CD8-positive, alpha-beta memory T cell (primary cell): ENCODE data around the gene EPHB1. TPM values are rescaled to one million over a fixed set of nuclear protein-coding genes. Genes with fewer than 3 reads are reported as not detected.

Experiments
- CTCF ChIA-PET: fragments of 350-600 bp; sonication (Branson Sonifier 250); formaldehyde crosslinking; loops from one replicate; lab custom pipeline; 2021; ENCODE audit warnings: antibody characterized with exemption; lab: Charles Lee
- POLR2A ChIA-PET: fragments of 350-600 bp; sonication (Branson Sonifier 250); formaldehyde crosslinking; loops from one replicate; lab custom pipeline; 2021; ENCODE audit warnings: antibody characterized with exemption; lab: Charles Lee
- DNase-seq, 5 donors: peaks; one replicate each; pipeline versions ENCODE4 v3.0.0 to v3.0.0-alpha.2; 2020 to 2022; ENCODE audit warnings: mixed read lengths in 1 of 5
- H3K27ac ChIP-seq: one replicate; pipeline ENCODE4 v1.7.0; 2013; ENCODE audit warnings: low read depth, mild to moderate bottlenecking, low read length, moderate library complexity
- H3K27me3 ChIP-seq: 2 replicates; pipeline ENCODE4 v1.7.0; 2013; ENCODE audit warnings: low read length, mild to moderate bottlenecking; ENCODE audit not compliant: insufficient read depth, poor library complexity, severe bottlenecking
- H3K36me3 ChIP-seq: 2 replicates; pipeline ENCODE4 v1.7.0; 2013; ENCODE audit warnings: mild to moderate bottlenecking, low read length, moderate library complexity; ENCODE audit not compliant: insufficient read depth
- H3K4me1 ChIP-seq: 2 replicates; pipeline ENCODE4 v1.7.0; 2013; ENCODE audit warnings: mild to moderate bottlenecking, low read length, moderate library complexity; ENCODE audit not compliant: insufficient read depth
- H3K4me3 ChIP-seq: 2 replicates; pipeline ENCODE4 v1.7.0; 2013; ENCODE audit warnings: mild to moderate bottlenecking, low read length
- H3K9me3 ChIP-seq: 2 replicates; pipeline ENCODE4 v1.7.0; 2013; ENCODE audit warnings: mild to moderate bottlenecking, low read length
- H3K27ac Mint-ChIP-seq, 8 donors: one replicate each; pipeline ENCODE4 v1.8.0; 2020 to 2021; ENCODE audit warnings: mixed read lengths in 8 of 8, mild to moderate bottlenecking in 6 of 8, inconsistent platforms in 3 of 8, moderate library complexity in 3 of 8
- H3K27me3 Mint-ChIP-seq, 2 donors: one replicate each; pipeline ENCODE4 v1.8.0; 2020 to 2021; ENCODE audit warnings: mixed read lengths in 2 of 2, mild to moderate bottlenecking in 1 of 2, moderate library complexity in 1 of 2
- H3K36me3 Mint-ChIP-seq, 3 donors: one replicate each; pipeline ENCODE4 v1.8.0; 2020 to 2021; ENCODE audit warnings: mixed read lengths in 3 of 3, inconsistent platforms in 1 of 3, mild to moderate bottlenecking in 1 of 3
- H3K4me1 Mint-ChIP-seq, 3 donors: one replicate each; pipeline ENCODE4 v1.8.0; 2020 to 2021; ENCODE audit warnings: mixed read lengths in 3 of 3, inconsistent platforms in 1 of 3, mild to moderate bottlenecking in 1 of 3
- H3K4me3 Mint-ChIP-seq, 7 donors: one replicate each; pipeline ENCODE4 v1.8.0; 2020 to 2021; ENCODE audit warnings: mixed read lengths in 7 of 7, mild to moderate bottlenecking in 6 of 7, moderate library complexity in 4 of 7, inconsistent platforms in 2 of 7
- H3K9me3 Mint-ChIP-seq, 5 donors: one replicate each; pipeline ENCODE4 v1.8.0; 2020 to 2022; ENCODE audit warnings: mixed read lengths in 5 of 5, mild to moderate bottlenecking in 3 of 5, moderate library complexity in 2 of 5, inconsistent platforms in 1 of 5
- polyA plus RNA-seq: library from polyadenylated mRNA; unstranded; fragments of 300-500 nt; fragmentation: Illumina TruSeq; gene quantifications from one replicate; pipeline ENCODE4 v1.2.3, GENCODE V29; 2021
- total RNA-seq, 2 experiments: library from RNA; stranded (reverse); gene quantifications; one replicate each; pipeline ENCODE4 v1.2.3, GENCODE V29; 2021

EPHB1 gene
- total and polyA plus RNA-seq, 3 experiments from 2014 or later: 0.10 TPM; not detected in 2

GRCh38 chr3:134790065-134790464 lies 5.0 kb upstream of the EPHB1 start:
- ChIA-PET CTCF (no interaction called here), POLR2A (no interaction called here)
- Mint-ChIP-seq H3K27me3 (peaks cover 18 to 35% of the 10 kb centered on the region in 2 donors), H3K36me3 (no peaks in the 10 kb centered on the region), H3K4me3 (no peak overlapping the region), H3K4me1 (peaks cover 5 to 7% (median 6%) of the 10 kb centered on the region in 3 donors), H3K27ac (no peak overlapping the region), H3K9me3 (peaks cover 0 to 4% (median 0%) of the 10 kb centered on the region in 5 donors)
- H3K27me3 ChIP-seq: no peaks in the 10 kb centered on the region
- no peak for DNase-seq
- no peak overlapping the region for H3K27ac ChIP-seq
- no peak overlapping the region for H3K4me3 ChIP-seq
- no peaks in the 10 kb centered on the region for H3K4me1 ChIP-seq
- H3K36me3 ChIP-seq: no peaks in the 10 kb centered on the region
- H3K9me3 ChIP-seq: no peaks in the 10 kb centered on the region

DNA sequence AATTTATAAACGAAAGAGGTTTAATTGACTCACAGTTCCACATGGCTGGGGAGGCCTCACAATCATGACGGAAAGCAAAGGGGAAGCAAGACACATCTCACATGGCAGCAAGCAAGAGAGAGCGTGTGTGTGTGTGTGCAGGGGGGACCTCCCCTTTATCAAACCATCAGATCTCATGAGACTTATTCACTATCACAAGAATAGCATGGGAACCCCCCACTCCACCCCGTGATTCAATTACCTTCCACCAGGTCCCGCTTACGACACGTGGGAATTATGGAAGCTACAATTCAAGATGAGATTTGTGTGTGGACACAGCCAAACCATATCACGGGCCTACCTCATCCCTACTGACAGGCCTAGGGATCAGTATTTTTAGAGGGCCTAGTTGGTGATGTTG lies 3.1 kb upstream of the EPHB1 start:
- peaks cover 8 to 11% (median 10%) of the 10 kb centered on the region in 3 donors for H3K4me1 Mint-ChIP-seq
- ChIA-PET POLR2A (no interaction called here), CTCF (interaction anchor here (1.0 to 1.4 kb wide), 2 partner anchors 8 to 11 kb away, joined by 4 read pairs; no protein-coding TSS in a partner anchor)
- H3K9me3 Mint-ChIP-seq: peaks cover 0 to 3% (median 0%) of the 10 kb centered on the region in 5 donors
- H3K36me3 ChIP-seq: no peaks in the 10 kb centered on the region
- H3K36me3 Mint-ChIP-seq: no peaks in the 10 kb centered on the region
- no peaks in the 10 kb centered on the region for H3K4me1 ChIP-seq
- peaks cover 21 to 37% of the 10 kb centered on the region in 2 donors for H3K27me3 Mint-ChIP-seq
- no peaks in the 10 kb centered on the region for H3K27me3 ChIP-seq
- no peak overlapping the region for H3K27ac ChIP-seq
- no peak overlapping the region for H3K27ac Mint-ChIP-seq
- no peak overlapping the region for H3K4me3 Mint-ChIP-seq
- no peaks in the 10 kb centered on the region for H3K9me3 ChIP-seq
- no peak overlapping the region for H3K4me3 ChIP-seq
- no peak for DNase-seq

GRCh38 chr3:134792700-134793099 lies 2.4 kb upstream of the EPHB1 start:
- H3K36me3 ChIP-seq: no peaks in the 10 kb centered on the region
- Mint-ChIP-seq H3K4me3 (no peak overlapping the region), H3K4me1 (peaks cover 10 to 14% (median 10%) of the 10 kb centered on the region in 3 donors), H3K9me3 (peaks cover 0 to 3% (median 0%) of the 10 kb centered on the region in 5 donors), H3K36me3 (no peaks in the 10 kb centered on the region), H3K27ac (no peak overlapping the region), H3K27me3 (peaks cover 27 to 40% of the 10 kb centered on the region in 2 donors)
- no peaks in the 10 kb centered on the region for H3K9me3 ChIP-seq
- ChIA-PET POLR2A (no interaction called here), CTCF (interaction anchor here (1.0 kb wide), 1 partner anchor 12 kb away, joined by 4 read pairs; no protein-coding TSS in a partner anchor)
- no peaks in the 10 kb centered on the region for H3K4me1 ChIP-seq
- H3K27ac ChIP-seq: no peak overlapping the region
- no peak for DNase-seq
- no peak overlapping the region for H3K4me3 ChIP-seq
- peaks cover 3% of the 10 kb centered on the region for H3K27me3 ChIP-seq

- peaks cover 3% of the 10 kb centered on the region for H3K27me3 ChIP-seq
- peaks cover 27 to 42% of the 10 kb centered on the region in 2 donors for H3K27me3 Mint-ChIP-seq
- peak overlapping the region in 1 of 7 donors; percentile 51 for H3K4me3 Mint-ChIP-seq
- DNase-seq: no peak
- ChIA-PET CTCF (no interaction called here), POLR2A (no interaction called here)
- peaks cover 0 to 3% (median 0%) of the 10 kb centered on the region in 5 donors for H3K9me3 Mint-ChIP-seq
- H3K4me3 ChIP-seq: no peak overlapping the region
- no peak overlapping the region for H3K27ac Mint-ChIP-seq
- no peak overlapping the region for H3K27ac ChIP-seq
- no peaks in the 10 kb centered on the region for H3K4me1 ChIP-seq
- H3K36me3 ChIP-seq: no peaks in the 10 kb centered on the region
- H3K9me3 ChIP-seq: no peaks in the 10 kb centered on the region
- H3K4me1 Mint-ChIP-seq: peaks cover 10 to 14% (median 10%) of the 10 kb centered on the region in 3 donors
- H3K36me3 Mint-ChIP-seq: no peaks in the 10 kb centered on the region
Measured at GRCh38 chr3:134793562-134793961, 1.5 kb upstream of the EPHB1 start.

GRCh38 chr3:134794323-134794722 lies 737 bp upstream of the EPHB1 start:
- H3K4me3 Mint-ChIP-seq: peak overlapping the region; percentile 8 to 89 (median 82)

GRCh38 chr3:134795746-134796280 lies 753 bp downstream of the EPHB1 start:
- ChIA-PET CTCF (no interaction called here), POLR2A (no interaction called here)
- Histone ChIP-seq H3K4me1 (no peaks in the 10 kb centered on the region), H3K27me3 (peaks cover 3% of the 10 kb centered on the region), H3K36me3 (no peaks in the 10 kb centered on the region), H3K9me3 (no peaks in the 10 kb centered on the region), H3K27ac (no peak overlapping the region), H3K4me3 (no peak overlapping the region)
- H3K27me3 Mint-ChIP-seq: peaks cover 25 to 40% of the 10 kb centered on the region in 2 donors
- H3K27ac Mint-ChIP-seq: no peak overlapping the region
- no peak for DNase-seq
- H3K4me1 Mint-ChIP-seq: peaks cover 10 to 14% (median 10%) of the 10 kb centered on the region in 3 donors
- no peaks in the 10 kb centered on the region for H3K36me3 Mint-ChIP-seq
- H3K4me3 Mint-ChIP-seq: peak overlapping the region in 4 of 7 donors; percentile 82 to 89 (median 84)
- peaks cover 0 to 3% (median 0%) of the 10 kb centered on the region in 5 donors for H3K9me3 Mint-ChIP-seq

More at GRCh38 chr3:134794323-134794722, 737 bp upstream of the EPHB1 start:
- Mint-ChIP-seq H3K36me3 (no peaks in the 10 kb centered on the region), H3K4me1 (peaks cover 10 to 14% (median 10%) of the 10 kb centered on the region in 3 donors), H3K27ac (peak overlapping the region in 1 of 8 donors; percentile 85), H3K27me3 (peaks cover 27 to 40% of the 10 kb centered on the region in 2 donors), H3K9me3 (peaks cover 0 to 3% (median 0%) of the 10 kb centered on the region in 5 donors)
- CTCF ChIA-PET: no interaction called here
- H3K4me1 ChIP-seq: no peaks in the 10 kb centered on the region
- H3K9me3 ChIP-seq: no peaks in the 10 kb centered on the region
- H3K27ac ChIP-seq: no peak overlapping the region
- POLR2A ChIA-PET: no interaction called here
- DNase-seq: no peak
- H3K36me3 ChIP-seq: no peaks in the 10 kb centered on the region
- H3K4me3 ChIP-seq: no peak overlapping the region
- H3K27me3 ChIP-seq: peaks cover 3% of the 10 kb centered on the region

DNA sequence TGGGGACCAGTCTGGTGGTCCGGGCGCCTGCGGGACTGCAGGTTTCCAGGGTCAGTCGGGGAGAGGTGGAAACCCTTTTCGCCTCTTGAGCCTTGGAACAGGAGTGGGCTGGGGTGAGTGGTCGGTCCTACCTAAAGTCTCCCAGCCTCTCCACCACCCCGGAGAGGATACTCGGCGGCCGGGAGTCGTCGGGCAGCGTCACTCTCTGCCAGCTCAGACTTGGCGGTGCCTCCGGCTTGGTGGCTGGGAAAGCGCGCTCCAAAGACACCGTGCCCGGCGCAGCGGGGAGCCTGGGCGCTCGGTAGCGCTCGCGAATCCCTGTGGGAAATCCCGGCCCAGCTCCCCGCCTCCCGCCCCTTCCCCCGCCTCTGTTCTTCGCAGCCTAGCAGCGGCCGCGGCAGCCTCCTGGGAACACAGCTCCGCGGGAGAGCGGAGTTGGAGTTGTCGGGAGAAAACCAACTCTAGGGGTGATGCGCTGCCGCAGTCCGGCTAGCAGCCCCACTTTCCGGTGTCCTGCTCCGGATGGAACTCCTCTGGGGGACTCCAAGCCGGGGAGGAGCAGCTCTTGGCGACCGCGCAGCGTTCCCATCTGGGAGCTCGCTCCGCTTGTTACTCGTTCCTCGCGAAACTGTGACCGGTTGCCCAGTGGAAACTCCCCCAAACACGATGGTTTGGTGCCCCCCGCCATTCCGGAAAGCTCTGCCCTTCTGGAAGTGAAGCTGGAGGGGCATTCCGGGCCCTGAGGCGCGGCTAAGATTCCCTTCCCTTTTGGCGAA lies 1.4 kb downstream of the EPHB1 start:
- peaks cover 10 to 14% (median 10%) of the 10 kb centered on the region in 3 donors for H3K4me1 Mint-ChIP-seq
- Histone ChIP-seq H3K4me1 (no peaks in the 10 kb centered on the region), H3K36me3 (no peaks in the 10 kb centered on the region), H3K9me3 (no peaks in the 10 kb centered on the region), H3K4me3 (no peak overlapping the region), H3K27ac (no peak overlapping the region), H3K27me3 (peaks cover 3% of the 10 kb centered on the region)
- H3K27ac Mint-ChIP-seq: no peak overlapping the region
- H3K27me3 Mint-ChIP-seq: peaks cover 25 to 40% of the 10 kb centered on the region in 2 donors
- no peaks in the 10 kb centered on the region for H3K36me3 Mint-ChIP-seq
- H3K9me3 Mint-ChIP-seq: peaks cover 0 to 3% (median 0%) of the 10 kb centered on the region in 5 donors
- CTCF ChIA-PET: no interaction called here
- H3K4me3 Mint-ChIP-seq: peak overlapping the region in 3 of 7 donors; percentile 40 to 62 (median 58)
- POLR2A ChIA-PET: no interaction called here
- DNase-seq: no peak
